Naive thymus-derived CD8-positive, alpha-beta T cell (primary cell): ENCODE data around the gene PCGF3. TPM values are rescaled to one million over a fixed set of nuclear protein-coding genes. Genes with fewer than 3 reads are reported as not detected.
"Not testable (repeated sequence)": the region's sequence is repeated elsewhere in the genome, so short reads cannot be mapped to it uniquely, and the experiment has no call there.

Source experiments
- ATAC-seq, 2 donors: fragments of 150-1000 bp; cut with Tn5 transposase in 1 of 2; sonication (Bioruptor Pico), chemical (Tn5 transposase) in 1 of 2; 1 replicate in 1 of 2; 2 replicates in 1 of 2; pipeline ENCODE4 v1.10.0; 2021; ENCODE audit warnings: mild to moderate bottlenecking in 2 of 2, moderate library complexity in 2 of 2
- POLR2A ChIA-PET: fragments of 350-600 bp; sonication (Branson Sonifier 250); formaldehyde crosslinking; loops from one replicate; lab custom pipeline; 2021; ENCODE audit warnings: antibody characterized with exemption; lab: Charles Lee
- DNase-seq, 10 donors: peaks; one replicate each; pipeline versions ENCODE4 v3.0.0 to v3.0.0-alpha.2; 2020 to 2022
- H3K27ac Mint-ChIP-seq, 10 donors: one replicate each; pipeline ENCODE4 v1.8.0; 2020 to 2022; ENCODE audit warnings: mild to moderate bottlenecking in 10 of 10, mixed read lengths in 10 of 10, moderate library complexity in 4 of 10, inconsistent platforms in 1 of 10
- H3K27me3 Mint-ChIP-seq, 5 donors: one replicate each; pipeline ENCODE4 v1.8.0; 2021 to 2022; ENCODE audit warnings: mixed read lengths in 5 of 5
- H3K36me3 Mint-ChIP-seq, 3 donors: one replicate each; pipeline ENCODE4 v1.8.0; 2020 to 2022; ENCODE audit warnings: mixed read lengths in 3 of 3, mild to moderate bottlenecking in 2 of 3, inconsistent platforms in 1 of 3
- H3K4me1 Mint-ChIP-seq, 4 donors: one replicate each; pipeline ENCODE4 v1.8.0; 2021 to 2022; ENCODE audit warnings: mixed read lengths in 4 of 4
- H3K4me3 Mint-ChIP-seq, 10 donors: one replicate each; pipeline ENCODE4 v1.8.0; 2020 to 2022; ENCODE audit warnings: mild to moderate bottlenecking in 10 of 10, mixed read lengths in 10 of 10, moderate library complexity in 6 of 10, inconsistent platforms in 1 of 10
- H3K9me3 Mint-ChIP-seq, 9 donors: one replicate each; pipeline ENCODE4 v1.8.0; 2020 to 2022; ENCODE audit warnings: mixed read lengths in 9 of 9, mild to moderate bottlenecking in 3 of 9, inconsistent platforms in 1 of 9, moderate library complexity in 1 of 9
- polyA plus RNA-seq, 3 donors: library from polyadenylated mRNA; unstranded; fragments of 300-500 nt; fragmentation: Illumina TruSeq; gene quantifications; one replicate each; pipeline ENCODE4 v1.2.3, GENCODE V29; 2021
- total RNA-seq, 8 experiments: library from RNA in 2 of 8; stranded (reverse) in 2 of 8; gene quantifications; one replicate each; pipeline ENCODE4 v1.2.3 and lab custom pipeline; 2021 to 2026

The PCGF3 gene
- total and polyA plus RNA-seq, 5 experiments from 2014 or later = 3.4 to 49.3 (median 4.4) TPM

DNA sequence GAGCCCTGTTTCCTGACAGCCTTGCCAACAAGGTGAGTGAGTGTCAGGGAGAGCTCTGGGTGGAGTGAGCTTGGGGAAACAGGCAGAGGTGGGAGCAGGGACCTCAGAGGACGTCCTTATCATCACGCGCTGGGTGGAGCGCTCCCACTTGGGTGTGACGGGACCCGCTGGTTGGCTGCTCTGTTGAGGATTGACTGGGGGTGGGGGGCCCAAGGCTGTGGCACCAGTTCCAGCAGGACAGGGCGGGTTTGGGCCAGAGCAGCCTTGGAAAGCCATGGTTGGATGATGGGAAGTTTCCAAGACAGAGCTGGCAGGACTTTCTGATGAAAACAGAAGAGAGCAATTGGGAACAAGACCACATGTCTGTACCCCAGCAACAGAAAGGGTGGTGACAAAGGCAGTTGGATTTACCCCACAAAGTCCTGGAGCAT is 3.0 kb upstream of the PCGF3 start:
- POLR2A ChIA-PET = interaction anchor here (1.1 kb wide), 1 partner anchor 40 kb away, joined by 3 read pairs; no protein-coding TSS in a partner anchor
- H3K27ac Mint-ChIP-seq = peak overlapping the region in 2 of 10 donors; percentile 59 to 71

DNA sequence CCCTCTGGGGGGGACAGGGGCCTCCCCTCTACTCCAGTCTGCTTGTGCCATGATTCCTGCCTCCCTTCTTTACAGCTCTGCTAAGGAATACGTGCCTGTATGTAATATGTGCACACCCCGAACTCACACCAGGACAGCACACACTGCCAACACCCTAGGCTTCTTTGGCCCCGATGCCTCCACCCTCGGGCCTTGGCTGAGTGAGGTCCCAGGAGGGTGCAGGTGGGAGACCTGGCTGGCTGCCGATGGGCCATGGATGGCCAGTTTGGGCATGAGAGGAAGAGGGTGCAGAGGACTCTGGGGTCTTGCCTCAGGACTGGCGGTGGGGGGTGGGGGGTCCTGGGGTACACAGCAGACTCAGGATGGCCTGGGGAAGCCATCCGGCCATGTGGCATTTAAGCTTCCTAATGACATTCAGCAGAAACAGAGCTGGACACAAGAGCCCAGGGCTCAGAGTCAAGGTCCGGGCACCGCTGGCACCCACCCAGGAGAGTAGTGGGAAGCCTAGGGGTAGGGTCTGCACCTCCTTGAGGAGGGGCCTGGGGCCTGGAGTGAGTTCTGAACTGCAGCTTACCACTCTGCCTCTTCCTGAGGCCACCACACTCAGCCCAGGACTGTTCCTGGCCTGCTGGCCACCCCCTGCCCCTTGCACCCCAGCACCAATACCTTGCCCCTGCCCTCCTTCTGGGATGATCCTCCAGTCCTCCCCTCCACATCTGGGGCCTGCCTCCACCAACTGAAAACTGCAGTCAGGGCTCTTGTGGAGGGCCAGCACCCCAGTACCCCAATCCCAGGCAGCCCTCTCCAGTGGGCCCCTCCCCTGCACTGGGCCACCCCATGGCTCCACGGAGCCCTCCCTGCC is 2.1 kb upstream of the PCGF3 start:
- no peak for ATAC-seq
- POLR2A ChIA-PET = interaction anchor here (1.1 kb wide), 1 partner anchor 41 kb away, joined by 3 read pairs; no protein-coding TSS in a partner anchor
- Mint-ChIP-seq H3K27ac (no peak overlapping the region), H3K9me3 (no peaks in the 10 kb centered on the region), H3K27me3 (no peaks in the 10 kb centered on the region), H3K4me3 (no peak overlapping the region), H3K4me1 (peaks cover 4 to 22% (median 14%) of the 10 kb centered on the region in 4 donors), H3K36me3 (no peaks in the 10 kb centered on the region)
- DNase-seq = peak in 1 of 10 donors; percentile 54

More for the DNA sequence above, 3.0 kb upstream of the PCGF3 start:
- Mint-ChIP-seq H3K9me3 (no peaks in the 10 kb centered on the region), H3K27me3 (no peaks in the 10 kb centered on the region), H3K36me3 (no peaks in the 10 kb centered on the region), H3K4me3 (peak overlapping the region in 1 of 10 donors; percentile 45), H3K4me1 (peaks cover 3 to 18% (median 11%) of the 10 kb centered on the region in 4 donors)
- DNase-seq (peak in 1 of 10 donors; percentile 40), ATAC-seq (no peak)

- POLR2A ChIA-PET = no interaction called here
- Mint-ChIP-seq H3K4me1 (peaks cover 8 to 24% (median 21%) of the 10 kb centered on the region in 4 donors), H3K27ac (no peak overlapping the region), H3K36me3 (no peaks in the 10 kb centered on the region), H3K9me3 (no peaks in the 10 kb centered on the region), H3K27me3 (no peaks in the 10 kb centered on the region), H3K4me3 (peak overlapping the region in 3 of 10 donors; percentile 7 to 87 (median 80))
- no peak for ATAC-seq
- DNase-seq = peak in 1 of 10 donors; percentile 62
Measured at GRCh38 chr4:704198-704891, 1.3 kb upstream of the PCGF3 start.

DNA sequence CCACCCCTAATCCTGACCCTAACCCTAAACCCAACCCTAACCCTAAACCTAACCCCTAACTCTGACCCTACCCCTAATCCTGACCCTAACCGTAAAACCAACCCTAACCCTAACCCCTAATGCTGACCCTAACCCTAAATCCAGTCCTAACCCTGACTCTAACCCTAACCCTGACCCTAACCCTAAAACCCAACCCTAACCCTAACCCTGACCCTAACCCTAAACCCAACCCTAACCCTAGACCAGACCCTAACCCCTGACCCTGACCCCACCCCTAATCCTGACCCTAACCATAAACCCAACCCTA is 708 bp upstream of the PCGF3 start:
- POLR2A ChIA-PET = no interaction called here
- no peak for DNase-seq
- peak overlapping the region in 4 of 10 donors; percentile 69 to 85 (median 79) for H3K27ac Mint-ChIP-seq
- H3K9me3 Mint-ChIP-seq = no peaks in the 10 kb centered on the region
- no peak for ATAC-seq
- H3K4me1 Mint-ChIP-seq = peaks cover 12 to 30% (median 24%) of the 10 kb centered on the region in 4 donors
- no peaks in the 10 kb centered on the region for H3K27me3 Mint-ChIP-seq
- peak overlapping the region in 7 of 10 donors; percentile 55 to 90 (median 82) for H3K4me3 Mint-ChIP-seq
- H3K36me3 Mint-ChIP-seq = peaks cover 0 to under 1% (median 0%) of the 10 kb centered on the region in 3 donors

GRCh38 chr4:706083-706633 is 526 bp downstream of the PCGF3 start:
- H3K36me3 Mint-ChIP-seq, H3K27ac Mint-ChIP-seq, H3K9me3 Mint-ChIP-seq, DNase-seq, ATAC-seq, POLR2A ChIA-PET, H3K27me3 Mint-ChIP-seq: not testable (repeated sequence)
- H3K4me1 Mint-ChIP-seq = peaks cover 16 to 38% (median 29%) of the 10 kb centered on the region in 4 donors
- peak overlapping the region in 2 of 10 donors; percentile 16 to 80 for H3K4me3 Mint-ChIP-seq

DNA sequence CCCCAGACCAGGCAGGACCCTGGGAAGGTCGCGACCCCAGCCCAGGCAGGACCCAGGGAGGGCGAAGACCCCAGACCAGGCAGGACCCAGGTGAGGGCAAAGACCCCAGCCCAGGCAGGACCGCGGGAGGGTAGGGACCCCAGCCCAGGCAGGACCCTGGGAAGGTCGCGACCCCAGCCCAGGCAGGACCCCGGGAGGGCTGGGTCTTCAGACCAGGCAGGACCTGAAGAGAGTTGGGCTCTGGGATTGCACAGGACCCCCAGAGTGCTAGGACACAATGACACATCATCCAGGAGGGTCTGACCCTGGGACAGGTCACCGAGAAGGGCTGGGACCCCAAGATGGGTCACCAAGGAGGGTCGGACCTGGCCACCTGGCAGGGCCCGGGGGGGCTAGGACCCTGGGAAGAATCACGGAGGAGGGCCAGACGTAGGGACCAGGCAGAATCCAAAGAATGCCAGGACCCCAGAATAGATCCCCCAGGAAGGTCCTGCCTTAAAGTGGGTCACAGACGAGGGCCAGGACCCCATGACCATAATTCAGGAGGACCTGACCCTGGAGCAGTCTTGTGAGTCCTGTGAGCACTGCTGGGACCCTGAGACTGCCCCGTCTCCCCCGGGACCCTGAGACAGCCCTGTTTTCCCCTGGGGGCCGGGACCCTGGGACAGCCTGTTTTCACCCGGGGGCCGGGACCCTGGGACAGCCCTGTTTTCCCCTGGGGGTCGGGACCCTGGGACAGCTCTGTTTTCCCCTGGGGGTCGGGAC is 1.4 kb downstream of the PCGF3 start:
- Mint-ChIP-seq H3K36me3 (peaks cover 0 to 5% (median 0%) of the 10 kb centered on the region in 3 donors), H3K4me3 (peak overlapping the region in 3 of 10 donors; percentile 41 to 61 (median 55)), H3K4me1 (peaks cover 16 to 38% (median 29%) of the 10 kb centered on the region in 4 donors), H3K27ac (no peak overlapping the region), H3K9me3 (no peaks in the 10 kb centered on the region), H3K27me3 (no peaks in the 10 kb centered on the region)
- ATAC-seq (no peak), DNase-seq (peak in 1 of 10 donors; percentile 61)
- POLR2A ChIA-PET = no interaction called here

DNA sequence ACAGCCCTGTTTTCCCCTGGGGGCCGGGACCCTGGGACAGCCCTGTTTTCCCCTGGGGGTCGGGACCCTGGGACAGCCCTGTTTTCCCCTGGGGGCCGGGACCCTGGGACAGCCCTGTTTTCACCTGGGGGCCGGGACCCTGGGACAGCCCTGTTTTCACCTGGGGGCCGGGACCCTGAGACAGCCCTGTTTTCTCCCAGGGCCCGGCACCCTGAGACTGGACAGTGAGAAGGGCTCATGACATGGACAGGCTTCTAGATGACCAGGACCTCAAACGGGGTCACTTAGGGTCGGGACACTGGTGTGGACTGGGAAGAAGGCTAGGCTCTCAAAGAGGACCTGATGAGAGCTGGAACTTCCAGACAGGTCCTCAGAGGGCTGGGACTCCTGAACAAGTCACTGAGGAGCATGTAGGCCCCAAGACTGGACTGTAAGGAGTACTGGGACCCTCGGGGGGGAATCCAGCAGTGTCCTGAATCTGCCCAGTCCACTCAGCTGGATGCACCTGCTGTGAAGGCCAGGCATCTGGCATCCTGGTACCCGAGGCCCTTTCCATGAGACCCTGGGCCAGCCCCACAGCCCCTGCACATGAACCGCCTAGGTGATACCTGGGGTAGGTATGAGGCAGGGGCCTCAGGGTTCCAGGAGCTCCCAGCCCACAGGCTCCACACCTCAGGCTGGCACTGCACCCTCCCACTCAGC is 2.4 kb downstream of the PCGF3 start:
- Mint-ChIP-seq H3K27me3 (no peaks in the 10 kb centered on the region), H3K4me1 (peaks cover 16 to 38% (median 30%) of the 10 kb centered on the region in 4 donors), H3K27ac (peak overlapping the region in 5 of 10 donors; percentile 33 to 79 (median 63)), H3K36me3 (peaks cover 0 to 5% (median 0%) of the 10 kb centered on the region in 3 donors), H3K9me3 (no peaks in the 10 kb centered on the region), H3K4me3 (peak overlapping the region in 7 of 10 donors; percentile 25 to 78 (median 47))
- ATAC-seq (no peak), DNase-seq (peak in 1 of 10 donors; percentile 57)
- POLR2A ChIA-PET = no interaction called here

GRCh38 chr4:708631-708933 is 3.0 kb downstream of the PCGF3 start:
- POLR2A ChIA-PET = no interaction called here
- Mint-ChIP-seq H3K27ac (peak overlapping the region in 4 of 10 donors; percentile 33 to 85 (median 72)), H3K36me3 (peaks cover 0 to 5% (median 0%) of the 10 kb centered on the region in 3 donors), H3K27me3 (no peaks in the 10 kb centered on the region), H3K4me1 (peaks cover 16 to 38% (median 30%) of the 10 kb centered on the region in 4 donors), H3K9me3 (no peaks in the 10 kb centered on the region), H3K4me3 (peak overlapping the region in 7 of 10 donors; percentile 21 to 78 (median 41))
- DNase-seq = peak in 1 of 10 donors; percentile 45
- ATAC-seq = no peak

DNA sequence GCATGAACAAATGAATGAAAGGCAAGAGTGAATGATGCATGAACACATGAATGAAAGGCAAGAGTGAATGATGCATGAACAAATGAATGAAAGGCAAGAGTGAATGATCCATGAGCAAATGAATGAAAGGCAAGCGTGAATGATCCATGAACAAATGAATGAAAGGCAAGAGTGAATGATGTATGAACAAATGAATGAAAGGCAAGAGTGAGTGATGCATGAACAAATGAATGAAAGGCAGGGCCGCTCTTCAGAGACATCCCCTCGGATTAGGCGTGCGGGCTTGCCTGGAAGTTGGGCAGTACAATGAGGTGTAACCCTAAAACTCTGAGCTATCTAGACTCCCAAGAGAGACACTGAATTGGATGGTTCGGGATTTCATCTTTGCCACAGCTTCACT is 3.7 kb downstream of the PCGF3 start:
- DNase-seq (peak in 1 of 10 donors; percentile 18), ATAC-seq (no peak)
- POLR2A ChIA-PET = no interaction called here
- Mint-ChIP-seq H3K4me1 (peaks cover 16 to 39% (median 32%) of the 10 kb centered on the region in 4 donors), H3K9me3 (no peaks in the 10 kb centered on the region), H3K27ac (peak overlapping the region in 2 of 10 donors; percentile 34 to 71), H3K36me3 (peaks cover 0 to 5% (median 0%) of the 10 kb centered on the region in 3 donors), H3K4me3 (peak overlapping the region in 6 of 10 donors; percentile 4 to 64 (median 24)), H3K27me3 (no peaks in the 10 kb centered on the region)

DNA sequence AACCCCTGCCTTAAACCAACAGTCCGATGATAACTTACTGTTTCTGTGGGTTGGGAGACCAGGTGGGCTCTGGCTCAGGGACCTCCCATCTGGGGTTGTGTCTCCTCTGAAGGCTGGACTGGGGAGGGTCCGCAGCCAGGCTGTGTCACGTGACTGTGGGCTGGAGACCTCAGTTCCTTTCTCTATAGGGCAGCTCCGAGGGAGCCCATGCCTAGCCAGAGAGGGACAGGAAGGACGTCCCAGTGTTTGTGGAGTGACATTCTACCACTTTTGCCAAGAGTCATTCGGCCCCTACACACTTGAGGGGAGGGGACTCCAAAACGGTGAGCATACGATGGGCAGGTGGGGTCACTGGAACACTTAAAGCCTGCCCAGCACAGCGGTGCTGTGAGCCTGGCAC is 4.5 kb downstream of the PCGF3 start:
- ATAC-seq (no peak), DNase-seq (peak in 1 of 10 donors; percentile 55)
- Mint-ChIP-seq H3K4me1 (peaks cover 16 to 45% (median 37%) of the 10 kb centered on the region in 4 donors), H3K36me3 (peaks cover 0 to 5% (median 0%) of the 10 kb centered on the region in 3 donors), H3K4me3 (peak overlapping the region in 3 of 10 donors; percentile 22 to 64 (median 25)), H3K27me3 (no peaks in the 10 kb centered on the region), H3K27ac (peak overlapping the region in 2 of 10 donors; percentile 44 to 48), H3K9me3 (no peaks in the 10 kb centered on the region)
- POLR2A ChIA-PET = no interaction called here

DNA sequence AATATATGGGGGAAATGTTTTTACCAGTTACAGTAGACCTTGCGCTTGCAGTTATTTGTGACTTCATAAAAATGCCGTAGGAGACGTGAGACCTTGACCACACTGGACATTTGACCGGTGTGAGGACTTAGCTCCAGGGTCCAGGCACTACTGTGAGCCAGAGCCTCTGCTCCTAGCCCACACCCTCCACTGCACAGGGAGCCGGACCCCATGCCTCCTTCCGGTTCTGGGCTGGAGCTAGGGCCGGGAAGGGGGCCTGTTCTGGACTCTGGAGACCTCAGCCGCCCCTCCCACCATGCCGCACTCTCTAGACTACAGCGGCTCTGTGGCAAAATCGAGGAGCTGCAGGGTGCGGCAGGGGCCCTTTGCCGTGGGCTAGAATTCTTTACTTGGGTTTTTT is 5.3 kb downstream of the PCGF3 start:
- POLR2A ChIA-PET = no interaction called here
- Mint-ChIP-seq H3K9me3 (no peaks in the 10 kb centered on the region), H3K4me1 (peaks cover 15 to 43% (median 36%) of the 10 kb centered on the region in 4 donors), H3K27me3 (no peaks in the 10 kb centered on the region), H3K36me3 (peaks cover 0 to 5% (median 0%) of the 10 kb centered on the region in 3 donors), H3K27ac (no peak overlapping the region), H3K4me3 (no peak overlapping the region)
- ATAC-seq (no peak), DNase-seq (peak in 1 of 10 donors; percentile 26)
